GM13976 (cell line): ENCODE measurements around the gene WDR33.

ENCODE experiments used
- DNase-seq: peaks from one replicate; pipeline ENCODE4 v3.0.0; 2012; ENCODE audit warnings: low spot score
- in situ Hi-C: fragments of 300-500 bp; cut with MboI; formaldehyde crosslinking; loops from one replicate; pipeline ENCODE4 v1.12.0; 2022; ENCODE audit warnings: low sequenced_read_pairs, mixed read lengths, inconsistent platforms; ENCODE audit not compliant: unreplicated experiment
- TF ChIP-seq, protein P1 (sequence below): IDR thresholded peaks from 2 replicates; pipeline ENCODE4 v1.5.1; 2012; ENCODE audit warnings: borderline replicate concordance, mild to moderate bottlenecking; ENCODE audit not compliant: insufficient read depth; ENCODE audit errors: extremely low read depth, missing control alignments, control extremely low read depth

WDR33 gene

DNA sequence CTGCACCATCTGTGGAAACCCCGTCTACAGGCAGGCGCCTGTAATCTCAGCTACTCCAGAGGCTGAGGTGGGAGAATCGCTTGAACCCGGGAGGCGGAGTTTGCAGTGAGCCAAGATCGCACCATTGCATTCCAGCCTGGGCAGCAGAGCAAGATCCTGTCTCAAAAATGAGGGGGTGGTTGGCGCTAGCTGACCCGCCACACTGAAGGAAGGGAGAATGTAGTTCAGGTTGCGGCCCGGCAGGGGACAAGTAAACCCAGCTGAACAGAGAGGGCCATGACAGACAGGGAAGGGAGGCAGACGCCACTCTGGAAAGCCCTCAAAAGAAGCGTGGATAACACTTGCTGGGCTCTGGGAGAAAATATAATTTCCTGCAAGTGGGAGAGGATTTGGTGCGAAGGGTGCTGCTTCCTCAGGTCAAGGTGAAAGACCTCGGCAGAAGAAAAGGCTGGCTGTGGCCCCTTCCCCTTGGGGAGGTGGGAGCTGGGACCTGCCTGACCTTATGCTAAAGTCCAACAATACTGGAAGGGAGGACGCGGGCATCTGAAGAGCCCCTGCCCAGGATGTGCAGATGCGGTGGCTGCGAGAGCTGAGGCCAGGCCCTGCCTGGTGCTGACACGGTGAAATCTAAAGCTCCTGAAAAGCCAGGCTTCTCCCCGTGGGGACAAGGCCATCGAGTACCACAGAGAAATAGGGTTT is 113.3 kb downstream of the WDR33 start:
- TF ChIP-seq, protein P1, sequence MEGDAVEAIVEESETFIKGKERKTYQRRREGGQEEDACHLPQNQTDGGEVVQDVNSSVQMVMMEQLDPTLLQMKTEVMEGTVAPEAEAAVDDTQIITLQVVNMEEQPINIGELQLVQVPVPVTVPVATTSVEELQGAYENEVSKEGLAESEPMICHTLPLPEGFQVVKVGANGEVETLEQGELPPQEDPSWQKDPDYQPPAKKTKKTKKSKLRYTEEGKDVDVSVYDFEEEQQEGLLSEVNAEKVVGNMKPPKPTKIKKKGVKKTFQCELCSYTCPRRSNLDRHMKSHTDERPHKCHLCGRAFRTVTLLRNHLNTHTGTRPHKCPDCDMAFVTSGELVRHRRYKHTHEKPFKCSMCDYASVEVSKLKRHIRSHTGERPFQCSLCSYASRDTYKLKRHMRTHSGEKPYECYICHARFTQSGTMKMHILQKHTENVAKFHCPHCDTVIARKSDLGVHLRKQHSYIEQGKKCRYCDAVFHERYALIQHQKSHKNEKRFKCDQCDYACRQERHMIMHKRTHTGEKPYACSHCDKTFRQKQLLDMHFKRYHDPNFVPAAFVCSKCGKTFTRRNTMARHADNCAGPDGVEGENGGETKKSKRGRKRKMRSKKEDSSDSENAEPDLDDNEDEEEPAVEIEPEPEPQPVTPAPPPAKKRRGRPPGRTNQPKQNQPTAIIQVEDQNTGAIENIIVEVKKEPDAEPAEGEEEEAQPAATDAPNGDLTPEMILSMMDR: no peak
- in situ Hi-C loops: no loop called here
- no peak for DNase-seq

DNA sequence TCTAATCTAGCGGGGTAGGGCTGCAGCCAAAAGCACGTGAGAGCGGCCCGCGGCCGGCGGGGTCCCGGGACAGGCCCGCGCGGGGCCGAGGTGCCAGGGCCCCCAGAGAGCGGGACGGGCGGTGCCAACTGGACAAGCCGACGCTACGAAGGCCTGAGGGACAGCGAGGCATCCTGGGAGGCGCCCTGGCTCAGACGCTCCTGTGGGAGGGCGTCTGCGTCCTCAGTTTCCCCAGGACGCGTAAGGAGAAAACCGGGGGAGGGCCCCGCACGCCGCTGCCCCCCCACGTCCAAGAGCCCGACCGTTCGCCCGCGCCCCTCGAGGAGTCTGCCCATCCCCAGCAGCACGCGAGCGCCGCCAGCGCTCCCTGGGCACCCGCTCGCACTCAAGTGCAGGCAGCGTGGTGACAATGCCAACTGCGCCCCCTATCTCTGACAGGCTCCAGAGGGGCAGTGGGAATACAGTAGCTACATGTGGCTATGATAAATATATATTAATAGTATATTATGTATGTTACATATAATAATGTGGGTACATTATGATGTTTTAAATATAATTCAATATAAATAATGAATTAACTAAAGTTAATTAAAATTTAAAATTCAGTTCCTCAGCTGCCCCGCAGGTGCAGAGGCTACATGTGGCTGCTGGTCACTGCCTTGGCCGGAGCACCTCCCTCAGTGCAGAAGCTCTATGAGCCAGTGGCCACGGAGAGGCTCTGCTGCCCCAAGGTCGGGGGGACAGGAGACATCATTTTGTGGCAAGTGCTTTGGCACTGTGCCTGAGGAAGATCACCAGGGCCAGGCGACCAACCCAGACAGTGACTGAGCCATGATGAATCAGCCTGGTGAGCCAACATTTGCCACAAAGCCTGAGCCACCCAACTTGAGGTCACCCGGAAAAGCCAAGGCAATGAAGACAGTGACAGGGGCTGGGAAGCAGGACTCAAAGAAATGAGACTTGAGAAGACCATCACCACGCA is 115.2 kb downstream of the WDR33 start:
- TF ChIP-seq, protein P1: peak; percentile 38
- in situ Hi-C loops: no loop called here
- DNase-seq: peak; percentile 57

DNA sequence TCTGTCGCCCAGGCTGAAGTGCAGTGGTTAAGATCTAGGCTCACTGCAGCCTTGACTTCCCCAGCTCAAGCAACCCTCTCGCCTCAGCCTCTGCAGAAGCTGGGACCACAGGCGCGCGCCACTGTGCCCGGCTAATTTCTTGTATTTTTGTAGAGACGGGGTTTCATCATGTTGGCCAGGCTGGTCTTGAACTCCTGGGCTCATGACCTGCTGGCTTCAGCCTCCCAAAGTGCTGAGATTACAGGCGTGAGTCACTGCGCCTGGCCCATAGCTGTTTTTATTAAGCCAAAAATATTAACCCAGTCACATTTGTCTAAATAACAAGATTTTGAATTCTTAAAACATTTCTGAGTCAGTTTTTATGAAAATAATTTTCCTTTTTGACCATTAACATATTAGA is 116.0 kb downstream of the WDR33 start:
- in situ Hi-C loops: no loop called here
- DNase-seq: no peak
- TF ChIP-seq, protein P1: no peak

DNA sequence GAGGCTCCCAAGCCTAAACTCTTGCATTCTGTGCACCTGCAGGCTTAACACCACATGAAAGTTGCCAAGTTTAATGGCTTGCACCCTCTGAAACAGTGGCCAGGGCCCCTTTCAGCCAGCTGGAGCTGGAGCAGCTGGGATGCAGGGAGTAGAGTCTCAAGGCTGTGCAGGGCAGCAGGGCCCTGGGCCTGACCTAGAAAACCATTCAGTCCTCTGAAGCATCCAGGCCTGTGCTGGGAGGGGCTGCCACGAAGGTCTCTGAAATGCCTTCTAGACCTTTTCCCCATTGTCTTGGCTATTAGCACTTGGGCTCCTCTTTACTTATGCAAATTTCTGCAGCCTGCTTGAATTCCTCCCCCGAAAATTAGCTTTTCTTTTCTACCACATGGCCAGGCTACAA is 120.3 kb downstream of the WDR33 start:
- in situ Hi-C loops: no loop called here
- TF ChIP-seq, protein P1: no peak
- DNase-seq: no peak

DNA sequence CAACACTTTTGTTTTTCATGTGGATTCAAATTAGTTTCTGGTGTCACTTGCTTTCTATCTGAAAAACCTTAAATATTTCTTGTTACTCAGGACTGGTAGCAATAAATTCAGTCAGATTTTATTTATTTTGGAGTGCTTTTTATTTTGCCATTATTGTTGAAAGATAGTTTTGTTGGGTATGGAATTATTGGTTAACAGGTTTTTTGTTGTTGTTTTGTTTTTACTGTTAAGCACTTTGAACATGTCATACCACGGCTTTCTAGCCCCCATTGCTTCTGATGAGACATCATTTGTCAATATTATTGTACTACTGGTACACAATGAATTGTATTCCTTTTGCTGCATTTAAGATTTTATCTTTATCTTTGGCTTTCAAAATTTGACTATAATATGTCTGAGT is 122.6 kb downstream of the WDR33 start:
- DNase-seq: no peak
- TF ChIP-seq, protein P1: no peak
- in situ Hi-C loops: no loop called here

DNA sequence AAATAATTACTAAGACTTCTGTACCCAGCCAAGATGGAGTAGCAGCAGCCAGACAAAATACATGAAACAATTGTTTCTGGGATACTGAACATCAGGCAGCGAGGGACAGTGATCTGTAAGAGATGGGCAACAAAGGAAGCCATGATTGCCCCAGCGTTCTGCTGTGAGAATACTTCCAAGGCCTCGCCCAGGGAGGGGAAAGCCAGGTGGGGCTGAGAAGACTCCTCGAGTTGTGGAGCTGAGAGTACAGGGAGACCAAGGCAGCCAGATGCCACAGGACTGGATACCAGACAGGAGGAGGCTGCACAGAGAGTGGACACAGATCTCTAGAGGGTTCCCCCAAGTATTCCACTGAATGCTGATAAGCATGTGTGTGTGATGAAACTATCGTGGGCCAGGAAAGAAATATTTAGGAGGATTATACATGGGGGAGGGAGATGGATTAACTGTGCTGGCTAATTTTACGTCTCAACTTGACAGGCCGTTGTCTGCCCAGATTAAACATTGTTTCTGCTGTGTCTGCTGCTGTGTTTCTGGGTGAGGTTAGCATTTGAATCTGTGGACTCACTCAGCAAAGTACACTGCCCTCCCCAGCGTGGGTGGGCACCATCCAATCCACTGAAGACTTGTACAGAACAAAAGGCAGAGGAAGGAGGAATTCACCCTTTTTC is 125.4 kb downstream of the WDR33 start:
- no peak for DNase-seq
- TF ChIP-seq, protein P1: no peak
- in situ Hi-C loops: no loop called here
